ENCODE data around the gene INSC.
"Not testable (repeated sequence)": the region's sequence is repeated elsewhere in the genome, so short reads cannot be mapped to it uniquely, and the experiment has no call there.

INSC gene, protein sequence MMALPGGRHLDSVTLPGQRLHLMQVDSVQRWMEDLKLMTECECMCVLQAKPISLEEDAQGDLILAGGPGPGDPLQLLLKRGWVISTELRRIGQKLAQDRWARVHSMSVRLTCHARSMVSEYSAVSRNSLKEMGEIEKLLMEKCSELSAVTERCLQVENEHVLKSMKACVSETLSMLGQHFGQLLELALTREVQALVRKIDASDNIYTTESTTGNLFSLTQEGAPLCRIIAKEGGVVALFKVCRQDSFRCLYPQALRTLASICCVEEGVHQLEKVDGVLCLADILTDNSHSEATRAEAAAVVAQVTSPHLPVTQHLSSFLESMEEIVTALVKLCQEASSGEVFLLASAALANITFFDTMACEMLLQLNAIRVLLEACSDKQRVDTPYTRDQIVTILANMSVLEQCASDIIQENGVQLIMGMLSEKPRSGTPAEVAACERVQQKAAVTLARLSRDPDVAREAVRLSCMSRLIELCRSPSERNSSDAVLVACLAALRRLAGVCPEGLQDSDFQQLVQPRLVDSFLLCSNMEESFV

DNA sequence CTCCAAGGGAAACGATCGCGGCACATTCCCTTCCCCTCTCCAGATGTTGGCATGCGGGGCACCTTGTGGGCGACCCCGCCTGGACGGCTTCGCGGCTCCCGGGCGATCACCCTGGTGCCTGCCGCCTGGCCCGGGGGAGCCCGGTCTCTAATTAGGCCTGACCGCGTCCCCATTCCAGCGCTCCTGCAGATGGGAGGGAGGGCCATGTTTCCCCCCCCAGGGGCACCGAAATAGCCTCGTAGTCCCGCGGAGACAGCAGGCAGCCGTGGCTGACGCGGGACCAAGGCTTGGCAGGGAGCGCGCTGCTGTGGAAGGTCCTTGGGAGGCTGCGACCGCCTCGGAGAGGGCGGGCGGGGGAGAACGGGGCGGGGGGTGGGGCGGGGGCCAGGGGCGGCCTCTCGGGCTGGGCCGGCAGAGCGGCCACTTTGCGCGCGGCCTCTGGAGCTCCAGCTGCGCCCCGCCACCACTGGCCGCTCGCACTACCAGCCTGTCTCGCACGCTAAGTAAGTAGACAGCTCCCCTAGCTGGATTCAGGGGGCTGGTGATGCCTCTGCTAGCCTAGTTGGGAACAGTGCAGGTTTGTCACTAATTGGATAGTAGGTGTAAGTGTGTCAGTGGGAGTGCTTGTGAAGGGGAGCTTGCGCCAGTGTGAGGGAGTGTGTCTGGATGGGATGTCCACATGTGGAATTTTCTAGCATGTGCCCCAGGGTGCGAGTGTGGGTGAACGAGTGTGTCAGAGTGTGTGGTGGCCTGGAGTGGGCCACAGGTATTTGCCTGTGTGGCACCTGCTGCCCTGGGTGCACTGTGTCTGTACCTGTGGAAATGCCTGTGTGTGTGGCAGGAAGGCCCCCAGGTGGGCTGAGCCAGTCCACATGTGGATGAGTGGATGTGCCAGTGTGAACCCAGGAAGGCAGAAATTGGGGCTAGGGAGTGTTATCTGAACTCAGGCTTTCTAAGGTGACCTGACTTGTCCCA lies at the start of gene INSC:
TSS of gene INSC (plus strand) at position 423 of the 975 bp plus-strand sequence. CDS start 34,252 bp downstream, outside the sequence.
- no peak for DNase-seq (ENCODE audit: low read depth in 2 of 2)

DNA sequence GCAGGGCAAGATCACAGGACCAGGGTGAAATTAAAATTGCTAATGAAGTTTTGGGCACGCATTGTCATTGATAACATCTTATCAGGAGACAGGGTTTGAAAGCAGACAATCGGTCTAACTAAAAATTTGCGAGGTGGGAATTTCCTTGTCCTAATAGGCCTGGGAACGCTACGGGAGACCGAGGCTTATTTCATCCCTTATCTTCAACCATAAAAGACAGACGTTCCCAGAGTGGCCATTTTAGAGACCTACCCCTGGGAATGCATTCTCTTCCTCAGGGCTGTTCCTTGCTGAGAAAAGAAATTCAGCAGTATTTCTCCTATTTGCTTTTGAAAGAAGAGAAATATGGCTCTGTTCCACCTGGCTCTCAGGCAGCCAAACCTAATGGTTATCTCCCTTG lies 45.0 kb upstream of the INSC start:
- DNase-seq (ENCODE audit: low read depth in 2 of 2): not testable (repeated sequence)

DNA sequence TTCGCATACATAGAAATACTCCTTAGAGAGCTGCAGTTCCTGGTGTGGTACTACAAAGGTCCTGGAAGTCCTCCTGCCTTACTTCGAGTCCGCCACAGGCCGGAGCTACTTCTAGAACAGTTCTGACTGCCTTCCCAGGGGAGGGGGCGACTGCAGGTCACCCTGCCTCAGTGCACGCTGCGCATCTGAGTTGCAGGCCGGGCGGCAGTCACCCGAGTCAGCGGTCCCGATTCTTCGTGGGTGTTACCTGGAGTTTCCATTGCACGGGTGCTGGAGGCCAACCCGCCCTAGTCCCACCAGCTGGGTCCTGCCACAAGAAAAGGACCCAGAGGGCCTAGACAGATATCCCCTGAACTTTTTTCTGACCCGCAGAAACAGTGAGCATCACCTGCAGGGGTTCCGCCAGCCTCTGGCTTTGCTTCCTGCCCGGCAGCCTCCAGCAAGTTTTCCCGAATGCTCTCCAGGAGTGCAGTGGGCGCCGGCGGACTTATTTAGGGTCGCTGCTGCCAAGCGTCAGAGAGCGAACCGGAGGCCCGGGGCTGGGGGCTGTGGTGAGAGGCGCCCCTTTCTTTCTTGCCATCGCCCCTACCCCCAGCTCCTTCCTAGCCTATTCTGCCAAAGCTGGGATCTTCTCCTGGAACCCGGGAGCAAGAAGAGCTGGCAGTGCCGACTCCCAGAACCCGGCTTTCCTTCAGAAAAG lies 43.0 kb upstream of the INSC start:
- no peak for DNase-seq (ENCODE audit: low read depth in 2 of 2)

DNA sequence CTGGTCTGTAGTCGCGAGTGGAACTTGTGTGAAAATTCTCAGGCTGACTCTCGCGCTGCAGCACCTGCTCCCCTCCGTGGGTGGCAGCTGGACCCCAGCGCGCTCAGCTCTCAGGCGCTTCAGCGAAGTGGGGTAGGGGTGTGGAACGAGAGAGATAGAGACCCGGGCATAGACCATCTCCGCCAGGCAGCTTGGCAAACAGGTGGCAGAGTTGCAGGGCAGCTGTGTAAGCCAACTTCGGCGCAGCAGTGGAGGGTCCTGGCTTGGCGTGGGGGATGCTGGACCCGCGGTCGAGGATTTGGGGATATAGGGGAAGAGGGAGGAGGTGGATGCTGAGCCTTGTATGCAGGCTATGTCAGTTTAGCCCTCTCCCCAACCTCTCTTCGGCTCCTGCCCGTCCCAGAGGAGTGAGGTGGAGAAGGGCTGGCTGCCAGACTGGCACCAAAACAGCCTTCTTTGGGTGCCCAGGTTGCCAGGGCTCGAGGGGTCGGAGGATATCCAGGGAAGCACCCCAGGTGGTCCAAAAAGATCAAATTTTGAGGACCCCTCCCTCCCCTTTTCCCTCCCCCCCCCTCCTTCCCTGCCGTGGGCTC lies 42.1 kb upstream of the INSC start:
- no peak for DNase-seq (ENCODE audit: low read depth in 2 of 2)

DNA sequence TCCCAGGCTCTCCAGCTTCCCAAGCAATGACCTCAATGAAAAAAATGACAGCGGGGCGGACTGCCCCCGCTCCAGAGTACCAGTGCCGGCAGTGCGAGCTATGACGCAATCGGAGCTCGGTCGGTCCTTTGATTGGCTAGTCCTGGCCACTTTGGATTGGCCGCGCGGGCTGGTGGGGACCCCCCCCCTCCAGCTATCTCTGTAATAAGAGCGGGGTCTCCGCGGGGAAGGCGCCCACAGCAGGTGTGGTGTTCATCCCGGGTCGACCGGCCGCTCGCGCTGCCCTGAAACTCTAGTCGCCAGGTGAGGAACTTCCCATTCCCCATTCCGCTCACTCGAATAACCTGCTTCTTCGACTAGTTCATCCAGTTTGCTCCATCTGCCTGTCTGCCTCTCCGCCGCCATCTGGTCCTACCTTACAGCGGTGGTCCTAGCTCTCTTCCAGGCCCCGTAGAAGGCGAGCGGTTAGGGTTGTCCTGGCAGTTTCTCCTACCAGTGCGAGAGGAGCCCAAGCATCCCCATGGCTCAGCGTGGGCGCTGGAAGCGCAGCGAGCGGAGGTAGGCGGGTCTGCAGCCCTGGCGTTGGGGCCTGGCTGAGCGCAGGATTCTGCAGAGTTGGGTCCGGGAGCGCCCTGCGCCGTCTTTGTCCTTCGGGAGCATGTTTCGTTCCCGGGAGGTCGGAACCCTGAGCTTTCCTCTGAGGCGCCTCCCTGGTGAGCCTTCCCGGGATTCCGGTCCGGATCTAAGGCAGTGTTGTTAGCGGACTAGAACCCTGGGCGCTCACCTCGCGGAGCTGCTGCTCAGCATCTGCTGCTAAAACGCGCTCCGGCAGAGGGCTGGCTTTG lies 41.1 kb upstream of the INSC start, which contains the start of gene CALCB:
TSS of gene CALCB (plus strand) at position 233 of the 845 bp plus-strand sequence. CDS start 1,126 bp downstream, outside the sequence.
- DNase-seq (ENCODE audit: low read depth in 2 of 2): peak in 1 of 2 donors; percentile 24

DNA sequence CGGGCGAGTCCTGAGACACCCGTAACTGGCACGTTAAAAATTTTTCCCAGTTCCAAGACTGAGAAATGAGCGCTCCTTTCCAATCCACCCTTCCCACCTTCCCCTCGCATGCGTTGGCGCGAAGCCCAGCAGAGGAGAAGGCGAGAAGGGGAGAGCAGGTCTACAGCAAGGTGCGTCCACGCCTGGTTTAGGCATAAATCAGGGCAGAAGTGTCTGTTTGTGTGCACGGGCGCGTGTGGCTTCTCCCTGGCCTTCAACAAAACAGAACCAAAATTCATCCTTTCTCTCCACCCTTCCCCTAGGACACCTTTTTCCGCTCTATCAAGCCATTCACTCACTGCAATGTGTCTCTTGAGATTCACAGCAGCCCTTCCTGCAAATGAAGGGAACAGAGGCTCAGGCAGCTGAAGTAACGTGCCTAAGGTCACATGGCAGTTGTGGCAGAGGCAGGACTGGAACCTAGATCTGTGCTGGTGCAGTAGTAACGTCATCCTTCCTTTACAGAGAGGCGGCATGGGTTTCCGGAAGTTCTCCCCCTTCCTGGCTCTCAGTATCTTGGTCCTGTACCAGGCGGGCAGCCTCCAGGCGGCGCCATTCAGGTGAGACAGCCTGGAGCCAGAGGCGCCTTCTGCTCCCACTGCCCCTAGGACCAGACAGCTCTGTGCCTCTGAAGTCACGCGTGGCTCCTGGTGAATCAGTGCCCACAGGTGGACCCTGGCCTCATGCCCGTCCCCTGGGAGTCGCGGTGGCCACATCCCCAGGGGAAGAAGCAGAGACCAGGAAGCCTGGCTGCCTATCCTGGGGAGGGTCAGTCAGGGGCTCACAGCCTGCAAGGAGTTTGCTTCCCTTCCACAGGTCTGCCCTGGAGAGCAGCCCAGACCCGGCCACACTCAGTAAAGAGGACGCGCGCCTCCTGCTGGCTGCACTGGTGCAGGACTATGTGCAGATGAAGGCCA lies 40.2 kb upstream of the INSC start:
- peak; percentile 88 to 90 for DNase-seq (ENCODE audit: low read depth in 2 of 2)

DNA sequence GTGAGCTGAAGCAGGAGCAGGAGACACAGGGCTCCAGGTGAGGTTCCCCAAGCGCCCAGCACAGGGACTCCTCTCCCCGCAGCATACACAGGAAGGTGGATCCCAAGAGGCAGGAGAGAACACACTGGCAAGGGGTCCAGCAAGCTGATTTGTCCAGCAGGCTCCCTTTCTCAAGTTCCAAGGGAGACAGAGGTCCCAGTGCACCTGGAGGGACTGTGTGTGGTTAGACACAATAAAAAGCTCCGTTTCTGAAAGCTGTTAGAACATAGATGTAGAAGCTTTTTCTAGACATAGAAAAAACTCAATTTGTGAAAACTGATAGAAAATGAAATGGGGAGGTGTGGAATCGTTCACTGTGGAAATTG lies 39.6 kb upstream of the INSC start:
- DNase-seq (ENCODE audit: low read depth in 2 of 2): no peak

DNA sequence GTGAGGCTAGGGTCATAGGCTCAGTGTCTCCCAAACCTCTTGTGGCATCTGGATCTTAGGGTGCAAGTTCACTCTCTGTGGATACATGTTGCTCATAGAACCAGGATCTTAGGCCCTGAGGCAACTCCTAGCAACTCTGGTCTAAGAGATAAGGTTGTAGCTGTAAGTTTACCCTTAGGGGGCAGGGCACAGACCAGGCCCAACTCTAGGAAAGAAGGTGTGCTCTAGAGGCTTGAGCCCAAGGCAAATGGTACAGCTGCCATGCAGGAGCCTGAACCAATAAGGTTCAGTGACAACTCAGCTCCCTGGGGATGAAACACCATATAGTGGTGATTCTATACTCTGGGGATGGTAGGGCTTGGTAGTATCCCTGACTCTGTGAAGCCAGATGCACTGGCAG lies 23.5 kb upstream of the INSC start:
- no peak for DNase-seq (ENCODE audit: low read depth in 2 of 2)

DNA sequence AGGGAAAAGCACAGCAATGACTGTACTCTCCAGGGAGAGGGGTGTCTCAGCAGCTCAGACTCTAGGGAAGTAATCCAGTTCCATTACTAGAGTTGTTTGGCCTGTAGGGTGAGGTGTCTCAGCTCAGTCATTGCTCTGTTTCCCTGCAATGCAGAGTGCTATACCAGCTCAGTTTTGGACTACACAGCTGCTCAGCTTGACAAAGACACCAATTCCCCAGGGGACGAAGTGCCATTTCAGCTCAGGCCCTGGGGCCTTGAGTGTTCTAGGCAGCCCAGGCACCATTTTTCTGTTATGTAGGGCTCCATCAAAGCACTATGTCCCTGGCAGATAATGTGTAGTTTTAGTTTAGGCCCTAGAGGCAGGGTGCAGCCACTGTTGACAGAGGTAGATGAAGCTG lies 23.1 kb upstream of the INSC start:
- DNase-seq (ENCODE audit: low read depth in 2 of 2): no peak

DNA sequence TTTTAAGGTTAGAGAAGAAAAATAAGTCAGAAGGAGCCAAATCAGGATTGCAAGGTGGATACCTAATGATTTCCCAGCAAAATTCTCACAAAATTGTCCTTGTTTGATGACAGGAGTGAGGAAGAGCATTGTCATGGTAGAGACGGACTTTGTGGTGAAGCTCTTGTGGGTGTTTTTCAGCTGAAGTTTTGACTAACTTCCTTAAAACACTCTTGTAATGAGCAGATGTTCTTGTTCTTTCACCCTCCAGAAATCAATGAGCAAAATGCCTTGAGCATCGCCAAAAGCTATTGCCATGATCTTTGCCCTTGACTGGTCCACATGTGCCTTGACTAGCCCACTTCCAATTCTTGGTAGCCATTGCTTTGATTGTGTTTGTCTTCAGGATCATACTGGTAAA lies 21.3 kb upstream of the INSC start:
- no peak for DNase-seq (ENCODE audit: low read depth in 2 of 2)

DNA sequence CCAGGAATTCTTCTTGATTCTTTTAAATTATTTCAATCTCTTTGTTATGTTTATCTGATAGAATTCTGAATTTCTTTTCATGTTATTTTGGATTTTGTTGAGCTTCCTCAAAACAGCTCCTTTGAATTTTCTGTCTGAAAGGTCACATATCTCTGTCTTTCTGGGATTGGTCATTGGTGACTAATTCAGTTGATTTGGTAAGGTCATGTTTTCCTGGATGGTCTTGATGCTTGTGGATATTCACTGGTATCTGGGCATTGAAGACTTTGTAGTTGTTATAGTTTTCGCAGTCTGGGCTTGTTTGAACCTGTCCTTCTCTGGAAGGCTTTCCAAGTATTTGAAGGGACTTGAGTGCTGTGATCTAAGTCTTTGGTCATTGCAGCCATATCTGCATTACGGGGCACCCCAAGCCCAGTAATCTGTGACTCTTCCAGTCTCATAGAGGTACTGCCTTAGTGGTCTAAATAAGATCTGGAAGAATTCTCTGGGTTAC lies 18.9 kb upstream of the INSC start:
- DNase-seq (ENCODE audit: low read depth in 2 of 2): no peak

DNA sequence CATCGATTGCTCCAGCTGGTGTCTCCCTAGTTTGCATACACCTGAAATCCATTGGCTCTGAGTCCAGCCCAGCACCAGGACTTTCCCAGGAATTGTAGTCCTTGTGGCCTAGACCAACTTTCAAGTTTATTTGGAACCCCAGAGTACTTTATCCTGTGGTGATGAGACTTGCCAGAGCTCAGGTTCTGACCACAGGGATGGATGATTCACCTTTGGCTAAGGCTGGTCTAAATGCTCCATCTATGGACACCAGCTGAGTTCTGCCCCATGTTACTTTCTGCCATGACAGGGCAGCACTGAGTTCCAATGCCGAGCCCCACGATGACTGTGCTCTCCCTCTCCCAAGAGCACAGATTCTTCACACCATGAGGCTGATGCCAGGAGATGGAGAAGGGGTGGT lies 17.3 kb upstream of the INSC start:
- no peak for DNase-seq (ENCODE audit: low read depth in 2 of 2)

DNA sequence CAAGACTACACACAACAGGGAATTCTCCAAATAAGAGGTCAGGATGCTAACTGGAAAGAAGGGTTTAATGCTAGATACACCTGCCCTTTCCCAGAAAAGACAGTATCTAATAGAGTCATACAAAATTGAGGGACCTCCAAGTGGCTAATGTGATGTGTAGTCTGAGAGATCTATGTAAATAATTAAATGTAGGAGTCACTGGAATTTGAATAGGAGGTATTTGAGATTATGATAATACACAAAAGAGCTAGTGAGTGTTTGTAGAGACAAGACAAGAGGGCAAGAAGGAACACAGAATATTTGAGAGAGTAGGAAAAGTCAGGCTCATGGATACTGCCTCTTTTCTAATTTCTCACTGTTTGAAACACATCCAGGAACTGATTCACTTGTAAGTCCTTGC lies 15.5 kb upstream of the INSC start:
- no peak for DNase-seq (ENCODE audit: low read depth in 2 of 2)

DNA sequence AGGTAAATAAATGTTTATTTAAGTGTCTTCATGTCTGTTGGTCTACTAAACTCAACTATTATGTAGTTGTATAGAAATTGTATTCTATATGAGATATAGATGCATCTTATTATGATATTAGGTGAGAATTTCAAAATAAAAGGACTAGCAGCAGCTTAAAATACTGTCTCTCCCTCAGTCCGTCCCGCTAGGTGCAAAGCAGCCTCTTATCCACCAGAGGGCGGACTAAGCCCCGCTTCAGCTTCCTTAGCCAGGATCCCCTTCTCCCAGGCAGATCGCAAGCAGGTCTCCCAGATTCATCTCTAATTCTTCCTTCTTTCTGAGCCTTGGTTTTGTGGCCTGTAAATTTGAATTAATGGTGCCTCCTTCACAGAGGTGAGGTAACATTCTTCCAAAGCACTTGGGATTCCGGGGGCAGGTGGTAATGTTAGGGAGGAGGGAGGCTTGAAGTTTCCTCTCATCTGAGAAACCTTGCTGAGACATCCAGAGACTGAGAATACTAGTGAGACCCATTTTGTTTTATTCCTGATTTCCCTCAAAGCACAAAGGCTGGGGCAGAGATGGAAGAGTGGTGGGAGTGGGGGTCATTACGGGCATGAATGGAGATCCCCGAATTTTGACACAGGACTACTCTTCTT lies 13.5 kb upstream of the INSC start:
- peak; percentile 19 to 38 for DNase-seq (ENCODE audit: low read depth in 2 of 2)

DNA sequence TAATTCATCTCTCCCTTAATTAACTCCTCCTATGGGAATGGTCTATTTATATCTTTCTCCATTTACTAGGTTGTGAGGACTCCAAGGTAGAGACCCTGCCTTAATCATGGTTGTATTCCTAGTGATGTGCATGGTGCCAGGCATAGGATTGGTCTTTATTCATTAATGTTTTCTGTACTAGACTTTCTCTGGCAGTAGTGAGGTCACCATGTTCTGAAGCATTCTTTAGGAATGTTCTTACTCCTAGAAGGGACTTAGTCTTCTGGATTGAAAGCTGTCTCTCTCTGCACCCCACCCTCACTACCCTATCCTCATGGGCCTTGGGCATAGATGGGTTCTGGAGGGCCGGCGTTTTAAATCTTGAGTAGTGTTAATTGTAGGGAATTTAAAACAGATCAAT lies 10.6 kb upstream of the INSC start:
- no peak for DNase-seq (ENCODE audit: low read depth in 2 of 2)

DNA sequence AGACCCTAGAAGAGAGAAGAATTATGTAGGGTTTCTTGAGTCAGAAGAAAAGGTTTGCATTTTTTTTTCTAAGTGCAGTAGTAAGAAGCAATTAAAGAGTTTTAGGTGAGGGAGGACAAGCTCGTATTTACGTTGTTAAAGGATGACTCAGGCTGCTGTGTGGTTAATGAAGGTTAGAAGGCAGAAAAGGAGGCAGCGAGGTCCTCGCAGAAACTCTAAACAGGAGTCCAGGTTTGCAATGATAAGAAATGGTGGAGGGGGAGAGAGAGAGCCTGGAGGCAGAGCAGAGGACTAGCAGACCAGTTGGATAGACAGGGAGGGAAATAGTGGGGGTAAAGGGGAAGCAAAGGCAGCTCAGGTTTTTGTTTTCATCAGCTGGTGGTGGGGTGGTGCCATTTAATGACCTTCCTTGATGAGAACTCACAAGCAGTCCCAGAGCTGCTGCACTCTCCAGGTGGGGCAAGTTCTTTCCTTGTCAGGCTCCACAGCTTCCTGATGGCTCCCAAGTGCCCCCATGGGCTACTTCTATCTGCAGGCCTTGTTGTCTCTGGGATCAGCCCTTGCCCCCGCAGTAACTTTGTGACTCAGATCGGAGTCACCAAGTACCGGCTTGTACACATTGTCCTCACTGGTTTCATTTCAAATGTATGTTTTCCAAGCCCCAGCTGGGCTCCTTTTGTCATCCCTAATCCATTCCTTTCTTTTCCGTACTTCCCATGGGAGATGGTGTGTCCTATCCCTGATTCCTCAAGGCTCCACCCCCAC lies 8.3 kb upstream of the INSC start:
- no peak for DNase-seq (ENCODE audit: low read depth in 2 of 2)

DNA sequence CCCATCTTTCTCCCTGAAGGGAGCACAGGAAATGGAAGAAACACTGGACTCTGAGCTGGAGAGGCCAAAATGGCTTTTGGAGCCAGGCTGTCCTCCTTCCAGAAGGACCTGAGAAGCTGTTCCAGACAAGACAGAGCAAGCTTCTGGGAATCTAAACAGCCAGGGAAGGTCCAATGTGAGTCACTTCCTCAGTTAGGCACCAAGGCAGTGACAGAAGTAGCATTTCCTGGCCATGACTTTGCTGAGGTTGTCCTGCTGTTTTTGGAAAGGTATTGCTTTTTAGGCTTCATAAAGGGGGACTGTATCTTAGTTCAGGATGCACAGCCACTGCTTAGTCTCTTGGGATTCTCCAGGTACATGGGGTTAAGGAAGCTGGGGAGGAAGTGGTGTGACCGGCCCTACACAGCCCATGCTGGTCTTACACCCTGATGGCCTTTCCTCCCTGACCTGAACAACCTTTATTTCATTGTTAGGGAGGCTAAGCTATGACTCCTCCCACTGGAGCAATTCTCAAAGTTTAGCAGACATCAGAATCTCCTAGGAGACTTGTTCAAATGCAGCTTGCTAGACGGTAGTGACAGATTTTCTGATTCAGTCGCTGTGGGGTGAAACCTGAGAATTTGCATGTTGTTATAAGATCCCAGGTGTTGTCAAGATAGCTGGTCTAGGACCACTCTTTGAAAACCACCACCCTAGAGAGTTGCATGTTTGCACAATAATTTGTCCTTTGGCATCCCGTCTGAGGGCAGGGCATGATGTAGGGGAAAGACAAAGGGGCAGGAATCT lies 6.8 kb upstream of the INSC start:
- DNase-seq (ENCODE audit: low read depth in 2 of 2): no peak

All from activated CD4-positive, alpha-beta T cell treated with anti-CD3 and anti-CD28 coated beads for 24 hours (primary cell).